CD4-positive, CD25-positive, alpha-beta regulatory T cell (primary cell): ENCODE measurements around the gene GRID2. TPM values are rescaled to one million over a fixed set of nuclear protein-coding genes. Genes with fewer than 3 reads are reported as not detected.

Experiments
- ATAC-seq, 2 donors: fragments of 150-1000 bp; cut with Tn5 transposase; one replicate each; pipeline ENCODE4 v1.10.0; 2021; ENCODE audit warnings: low read depth in 2 of 2, moderate number of reproducible peaks in 2 of 2, moderate library complexity in 1 of 2
- DNase-seq, 3 donors: peaks; one replicate each; pipeline versions ENCODE4 v3.0.0 to v3.0.0-alpha.2; 2012 to 2022; ENCODE audit warnings: mixed read lengths in 1 of 3
- H3K27ac ChIP-seq: one replicate; pipeline ENCODE4 v1.7.0; 2013; ENCODE audit warnings: mild to moderate bottlenecking, low read length; ENCODE audit not compliant: insufficient read depth, poor library complexity, severe bottlenecking
- H3K27me3 ChIP-seq: one replicate; pipeline ENCODE4 v1.7.0; 2013; ENCODE audit warnings: low read length; ENCODE audit not compliant: control insufficient read depth, insufficient read depth
- H3K36me3 ChIP-seq: one replicate; pipeline ENCODE4 v1.7.0; 2013; ENCODE audit warnings: mild to moderate bottlenecking, low read length, moderate library complexity; ENCODE audit not compliant: control insufficient read depth, insufficient read depth
- H3K4me1 ChIP-seq: 2 replicates; pipeline ENCODE4 v1.7.0; 2013; ENCODE audit warnings: mild to moderate bottlenecking, low read length; ENCODE audit not compliant: insufficient read depth, control insufficient read depth, poor library complexity, severe bottlenecking
- H3K4me3 ChIP-seq: one replicate; pipeline ENCODE4 v1.7.0; 2013; ENCODE audit warnings: low read depth, mild to moderate bottlenecking, low read length, moderate library complexity
- H3K9me3 ChIP-seq, 2 experiments: 1 replicate in 1 of 2; 2 replicates in 1 of 2; pipeline ENCODE4 v1.7.0; 2013; ENCODE audit warnings: low read length in 2 of 2, mild to moderate bottlenecking in 1 of 2, moderate library complexity in 1 of 2; ENCODE audit not compliant: control insufficient read depth in 2 of 2
- H3K27ac Mint-ChIP-seq, 3 donors: one replicate each; pipeline ENCODE4 v1.8.0; 2020 to 2022; ENCODE audit warnings: mild to moderate bottlenecking in 3 of 3, mixed read lengths in 3 of 3, moderate library complexity in 2 of 3
- H3K27me3 Mint-ChIP-seq: one replicate; pipeline ENCODE4 v1.8.0; 2022; ENCODE audit warnings: mild to moderate bottlenecking, mixed read lengths
- H3K36me3 Mint-ChIP-seq: one replicate; pipeline ENCODE4 v1.8.0; 2020; ENCODE audit warnings: mixed read lengths
- H3K4me1 Mint-ChIP-seq, 4 donors: one replicate each; pipeline ENCODE4 v1.8.0; 2020 to 2022; ENCODE audit warnings: mixed read lengths in 4 of 4, mild to moderate bottlenecking in 1 of 4
- H3K4me3 Mint-ChIP-seq, 4 donors: one replicate each; pipeline ENCODE4 v1.8.0; 2020 to 2022; ENCODE audit warnings: mild to moderate bottlenecking in 4 of 4, mixed read lengths in 4 of 4, moderate library complexity in 3 of 4
- H3K9me3 Mint-ChIP-seq, 7 donors: one replicate each; pipeline ENCODE4 v1.8.0; 2020 to 2022; ENCODE audit warnings: mixed read lengths in 7 of 7, mild to moderate bottlenecking in 3 of 7, moderate library complexity in 2 of 7
- polyA plus RNA-seq, 4 donors: library from polyadenylated mRNA; unstranded; fragments of 300-500 nt; fragmentation: Illumina TruSeq; gene quantifications; one replicate each; pipeline ENCODE4 v1.2.3, GENCODE V29; 2021
- total RNA-seq: library from RNA; stranded (reverse); gene quantifications from one replicate; pipeline ENCODE4 v1.2.3, GENCODE V29; 2022

Gene GRID2
- total and polyA plus RNA-seq, 5 donors from 2014 or later, result not detected

- H3K27ac Mint-ChIP-seq, result no peak overlapping the region
- Histone ChIP-seq H3K9me3 (no peaks in the 10 kb centered on the region), H3K27ac (no peak overlapping the region), H3K4me3 (no peak overlapping the region), H3K27me3 (no peaks in the 10 kb centered on the region), H3K36me3 (no peaks in the 10 kb centered on the region), H3K4me1 (no peaks in the 10 kb centered on the region)
- ATAC-seq (no peak), DNase-seq (no peak)
- peaks cover 0 to 8% (median 0%) of the 10 kb centered on the region in 7 donors for H3K9me3 Mint-ChIP-seq
- H3K4me3 Mint-ChIP-seq, result no peak overlapping the region
- no peaks in the 10 kb centered on the region for H3K27me3 Mint-ChIP-seq
- no peaks in the 10 kb centered on the region for H3K36me3 Mint-ChIP-seq
- H3K4me1 Mint-ChIP-seq, result no peaks in the 10 kb centered on the region
Observed at GRCh38 chr4:93743635-93744034, 1439.9 kb downstream of the GRID2 start.

DNA sequence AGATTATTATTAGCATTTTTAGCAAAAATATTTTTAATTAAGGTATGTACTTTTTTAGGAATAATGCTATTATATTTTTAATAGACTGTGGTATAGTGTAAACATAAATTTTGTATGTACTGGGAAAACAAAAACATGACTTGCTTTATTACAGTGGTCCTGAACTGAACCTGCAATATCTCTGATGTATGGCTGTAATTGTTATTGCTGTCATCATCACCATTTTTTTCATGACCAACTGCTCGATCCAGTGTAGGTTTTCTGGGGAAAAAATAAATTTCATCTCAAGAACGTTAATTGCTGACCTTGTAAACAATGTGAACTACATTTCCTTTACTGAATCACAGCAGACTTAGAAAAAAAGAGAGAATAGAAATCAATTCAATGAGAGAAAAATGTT lies 1441.2 kb downstream of the GRID2 start:
- Mint-ChIP-seq H3K36me3 (no peaks in the 10 kb centered on the region), H3K27ac (no peak overlapping the region), H3K4me1 (no peaks in the 10 kb centered on the region), H3K4me3 (no peak overlapping the region), H3K9me3 (peaks cover 0 to 8% (median 0%) of the 10 kb centered on the region in 7 donors), H3K27me3 (no peaks in the 10 kb centered on the region)
- Histone ChIP-seq H3K9me3 (no peaks in the 10 kb centered on the region), H3K36me3 (no peaks in the 10 kb centered on the region), H3K4me1 (no peaks in the 10 kb centered on the region), H3K27ac (no peak overlapping the region), H3K27me3 (no peaks in the 10 kb centered on the region), H3K4me3 (no peak overlapping the region)
- ATAC-seq (no peak), DNase-seq (no peak)

GRCh38 chr4:93746031-93746430 lies 1442.3 kb downstream of the GRID2 start:
- Mint-ChIP-seq H3K36me3 (no peaks in the 10 kb centered on the region), H3K27ac (no peak overlapping the region), H3K4me3 (no peak overlapping the region), H3K4me1 (no peaks in the 10 kb centered on the region), H3K27me3 (no peaks in the 10 kb centered on the region), H3K9me3 (peaks cover 0 to 8% (median 2%) of the 10 kb centered on the region in 7 donors)
- no peaks in the 10 kb centered on the region for H3K36me3 ChIP-seq
- ATAC-seq (no peak), DNase-seq (no peak)
- no peak overlapping the region for H3K27ac ChIP-seq
- H3K4me3 ChIP-seq, result no peak overlapping the region
- no peaks in the 10 kb centered on the region for H3K4me1 ChIP-seq
- no peaks in the 10 kb centered on the region for H3K27me3 ChIP-seq
- H3K9me3 ChIP-seq, result no peaks in the 10 kb centered on the region

DNA sequence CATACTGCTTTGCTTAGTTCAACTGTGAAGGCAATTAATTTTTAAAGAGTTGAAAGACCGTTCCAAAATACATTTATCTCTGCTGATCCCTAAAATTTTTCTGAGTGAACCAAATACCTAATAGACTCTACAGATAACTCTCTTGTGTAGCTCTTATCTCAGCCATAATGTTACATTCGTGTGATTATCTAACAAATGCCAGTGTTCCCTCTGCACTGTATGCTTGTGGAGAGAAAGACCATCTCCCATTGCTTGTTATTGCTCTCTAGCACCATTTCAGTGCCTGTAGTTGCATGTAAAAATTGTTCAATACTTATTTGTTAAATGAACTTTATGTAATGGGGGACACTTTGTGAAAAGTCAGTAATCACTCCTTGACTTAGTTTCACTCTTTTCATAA lies 1443.5 kb downstream of the GRID2 start:
- ATAC-seq (no peak), DNase-seq (no peak)
- Histone ChIP-seq H3K4me1 (no peaks in the 10 kb centered on the region), H3K27me3 (no peaks in the 10 kb centered on the region), H3K4me3 (no peak overlapping the region), H3K27ac (no peak overlapping the region), H3K9me3 (no peaks in the 10 kb centered on the region), H3K36me3 (no peaks in the 10 kb centered on the region)
- H3K9me3 Mint-ChIP-seq, result peaks cover 0 to 7% (median 2%) of the 10 kb centered on the region in 7 donors
- no peaks in the 10 kb centered on the region for H3K27me3 Mint-ChIP-seq
- no peak overlapping the region for H3K4me3 Mint-ChIP-seq
- H3K36me3 Mint-ChIP-seq, result no peaks in the 10 kb centered on the region
- no peak overlapping the region for H3K27ac Mint-ChIP-seq
- no peaks in the 10 kb centered on the region for H3K4me1 Mint-ChIP-seq

DNA sequence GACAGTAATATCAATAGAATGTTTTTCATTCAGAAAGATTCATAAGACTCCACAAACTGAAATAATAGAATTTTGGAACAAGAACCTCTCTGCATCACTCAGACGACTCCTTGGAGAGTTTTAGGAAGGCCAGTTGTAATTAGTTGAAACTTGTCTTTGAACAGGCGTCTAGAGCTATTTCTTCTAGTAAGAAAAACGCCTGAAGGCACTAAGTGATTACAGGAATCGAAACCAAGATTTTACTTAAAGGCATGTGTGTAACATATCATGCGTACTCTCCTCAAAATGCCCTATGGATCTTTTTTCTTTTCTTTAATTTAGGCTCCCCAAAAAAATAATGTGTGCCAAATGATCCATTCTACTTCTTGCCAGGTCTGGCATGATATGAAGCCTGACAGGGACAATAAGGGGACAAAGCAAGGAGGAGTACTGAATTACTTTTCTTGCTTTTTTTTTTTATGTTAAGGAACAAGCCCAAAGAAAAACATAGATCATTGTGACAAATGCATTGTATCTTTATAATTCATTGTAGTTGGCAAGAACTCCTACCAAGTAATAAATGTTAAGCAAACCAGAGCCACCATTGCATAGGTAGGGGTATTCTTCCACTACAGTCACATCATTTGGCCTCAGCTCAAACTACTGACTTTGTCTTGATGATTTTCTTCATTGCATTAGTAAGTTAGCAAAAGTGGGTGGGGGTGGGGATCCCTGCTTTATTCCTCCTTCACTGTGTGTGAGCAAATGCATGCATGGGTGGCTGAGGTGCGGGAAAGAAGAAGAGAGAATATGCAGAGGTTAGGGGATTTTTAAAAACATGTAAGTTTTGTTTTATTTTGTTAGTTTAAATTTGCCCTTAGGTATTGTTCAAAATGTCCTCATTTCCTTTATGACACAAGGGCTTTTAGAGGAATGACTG lies 1444.9 kb downstream of the GRID2 start:
- Mint-ChIP-seq H3K4me1 (no peaks in the 10 kb centered on the region), H3K9me3 (peaks cover 0 to 7% (median 2%) of the 10 kb centered on the region in 7 donors), H3K27me3 (no peaks in the 10 kb centered on the region), H3K27ac (no peak overlapping the region), H3K4me3 (no peak overlapping the region), H3K36me3 (no peaks in the 10 kb centered on the region)
- no peaks in the 10 kb centered on the region for H3K36me3 ChIP-seq
- no peak for ATAC-seq
- H3K9me3 ChIP-seq, result no peaks in the 10 kb centered on the region
- no peaks in the 10 kb centered on the region for H3K27me3 ChIP-seq
- no peak overlapping the region for H3K4me3 ChIP-seq
- no peaks in the 10 kb centered on the region for H3K4me1 ChIP-seq
- DNase-seq, result no peak
- H3K27ac ChIP-seq, result no peak overlapping the region

DNA sequence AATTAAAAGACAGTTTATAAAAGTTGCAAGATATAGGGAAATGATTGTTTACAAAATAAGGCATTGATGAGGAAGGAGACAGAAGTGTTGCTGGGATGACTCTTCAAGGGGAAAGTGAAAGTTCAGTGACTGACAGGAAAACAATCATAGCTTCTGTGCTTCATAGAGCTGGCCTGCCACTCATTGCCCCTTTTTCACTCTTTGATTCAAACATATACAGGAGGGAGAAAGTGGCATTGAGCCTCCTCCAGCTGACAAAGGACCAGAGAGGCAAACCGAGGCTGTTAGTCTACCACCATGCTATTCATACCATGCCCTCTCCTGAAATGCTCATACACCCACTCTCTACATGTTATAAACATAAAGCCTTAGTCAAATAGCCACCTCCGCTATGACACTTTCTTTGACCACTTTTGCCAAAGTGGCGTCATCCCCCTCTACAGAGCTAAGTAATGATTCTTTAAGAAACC lies 1445.6 kb downstream of the GRID2 start:
- no peaks in the 10 kb centered on the region for H3K27me3 Mint-ChIP-seq
- Histone ChIP-seq H3K36me3 (no peaks in the 10 kb centered on the region), H3K9me3 (no peaks in the 10 kb centered on the region), H3K4me1 (no peaks in the 10 kb centered on the region), H3K27me3 (no peaks in the 10 kb centered on the region), H3K4me3 (no peak overlapping the region), H3K27ac (no peak overlapping the region)
- DNase-seq, result no peak
- no peaks in the 10 kb centered on the region for H3K36me3 Mint-ChIP-seq
- no peak overlapping the region for H3K4me3 Mint-ChIP-seq
- ATAC-seq, result no peak
- H3K27ac Mint-ChIP-seq, result no peak overlapping the region
- peaks cover 0 to 7% (median 1%) of the 10 kb centered on the region in 7 donors for H3K9me3 Mint-ChIP-seq
- no peaks in the 10 kb centered on the region for H3K4me1 Mint-ChIP-seq

- Histone ChIP-seq H3K4me1 (no peaks in the 10 kb centered on the region), H3K36me3 (no peaks in the 10 kb centered on the region), H3K9me3 (no peaks in the 10 kb centered on the region), H3K27ac (no peak overlapping the region), H3K4me3 (no peak overlapping the region), H3K27me3 (no peaks in the 10 kb centered on the region)
- H3K4me1 Mint-ChIP-seq, result no peaks in the 10 kb centered on the region
- no peaks in the 10 kb centered on the region for H3K27me3 Mint-ChIP-seq
- ATAC-seq, result no peak
- H3K4me3 Mint-ChIP-seq, result no peak overlapping the region
- DNase-seq, result no peak
- H3K9me3 Mint-ChIP-seq, result peaks cover 0 to 7% (median 1%) of the 10 kb centered on the region in 7 donors
- H3K36me3 Mint-ChIP-seq, result no peaks in the 10 kb centered on the region
- H3K27ac Mint-ChIP-seq, result no peak overlapping the region
Observed at GRCh38 chr4:93751411-93751810, 1447.6 kb downstream of the GRID2 start.

GRCh38 chr4:93756101-93756500 lies 1452.3 kb downstream of the GRID2 start:
- Mint-ChIP-seq H3K4me3 (no peak overlapping the region), H3K9me3 (peaks cover 0 to 4% (median 0%) of the 10 kb centered on the region in 7 donors), H3K4me1 (no peaks in the 10 kb centered on the region), H3K27me3 (no peaks in the 10 kb centered on the region), H3K27ac (no peak overlapping the region), H3K36me3 (no peaks in the 10 kb centered on the region)
- Histone ChIP-seq H3K4me1 (no peaks in the 10 kb centered on the region), H3K27ac (no peak overlapping the region), H3K36me3 (no peaks in the 10 kb centered on the region), H3K9me3 (no peaks in the 10 kb centered on the region), H3K4me3 (no peak overlapping the region), H3K27me3 (no peaks in the 10 kb centered on the region)
- no peak for ATAC-seq
- DNase-seq, result no peak
